DLD1 (cell line): Measurements from ENCODE around the gene PAK6.

Experiments
- in situ Hi-C: cut with HindIII; loops from 2 replicates; pipeline ENCODE4 v1.10.0; 2017; ENCODE audit warnings: low sequenced_read_pairs

PAK6 gene

DNA sequence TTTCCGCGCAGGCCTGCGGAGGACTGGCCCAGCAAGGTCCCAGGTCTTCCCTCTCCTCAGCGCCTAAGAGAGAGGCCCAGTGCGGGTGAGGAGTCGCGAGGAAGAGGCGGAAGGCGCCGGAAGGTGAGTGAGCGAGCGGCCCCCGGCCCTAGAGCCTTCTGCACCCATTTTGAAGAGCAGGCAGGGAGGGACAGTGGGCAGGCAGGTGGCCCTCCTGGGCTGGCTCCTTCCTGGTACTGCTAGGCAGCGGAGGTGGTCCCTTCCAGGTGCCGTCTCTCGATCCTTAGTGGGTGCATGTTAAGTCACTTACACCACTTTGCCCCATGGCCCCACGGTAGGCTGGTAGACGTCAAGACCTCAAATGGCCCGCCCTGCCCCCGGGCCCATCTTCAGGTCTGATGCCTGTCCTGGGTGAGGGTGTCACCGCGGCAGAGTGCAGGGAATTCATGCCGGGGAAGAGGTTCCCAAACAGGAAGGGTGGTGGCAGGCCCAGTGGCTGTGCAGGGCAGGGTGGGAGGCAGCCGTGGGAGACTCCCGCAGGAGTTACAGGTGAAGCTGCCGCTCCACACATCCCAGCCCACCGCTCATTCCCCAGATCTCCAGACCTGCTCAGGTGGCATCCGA is 14.4 kb downstream of the PAK6 start:
- in situ Hi-C loops = no loop called here

DNA sequence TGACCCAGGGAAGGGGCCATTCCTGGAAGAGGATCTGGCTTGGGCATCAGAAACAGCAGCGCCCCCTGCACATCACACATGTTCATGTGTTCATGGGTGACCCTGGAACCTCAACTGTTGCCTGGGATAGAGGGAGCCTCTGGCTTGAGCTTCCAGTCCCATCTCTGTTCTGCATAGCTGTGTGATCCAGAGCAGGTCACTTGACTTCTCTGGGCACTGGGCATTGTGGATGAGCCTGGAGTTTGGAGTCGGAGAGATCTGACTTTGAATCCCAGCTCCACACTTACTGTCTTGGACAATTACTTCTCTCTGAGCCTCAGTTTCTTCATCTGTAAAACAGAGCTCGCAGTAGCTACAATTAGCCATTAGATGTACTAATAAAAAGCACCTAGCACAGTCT is 15.6 kb downstream of the PAK6 start:
- in situ Hi-C loops = no loop called here

DNA sequence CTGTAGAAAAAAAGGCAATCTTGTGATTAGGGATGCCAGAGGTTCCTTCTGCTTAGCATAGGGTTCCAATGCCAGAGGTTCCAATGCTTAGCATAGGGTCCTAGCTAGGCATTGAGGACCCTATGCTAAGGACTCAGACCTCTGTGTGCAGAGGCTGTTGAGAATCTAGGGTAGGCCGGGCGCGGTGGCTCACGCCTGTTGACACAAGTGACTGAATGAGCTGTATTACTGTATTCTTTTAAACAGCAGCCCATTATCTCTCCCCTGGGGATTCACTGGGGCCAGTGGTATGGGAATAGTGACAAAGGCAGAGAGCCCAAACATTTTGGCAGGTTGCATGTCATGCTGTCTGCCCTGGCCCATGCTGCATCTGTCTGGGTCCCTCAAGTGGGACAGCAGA is 16.2 kb downstream of the PAK6 start:
- in situ Hi-C loops = no loop called here

DNA sequence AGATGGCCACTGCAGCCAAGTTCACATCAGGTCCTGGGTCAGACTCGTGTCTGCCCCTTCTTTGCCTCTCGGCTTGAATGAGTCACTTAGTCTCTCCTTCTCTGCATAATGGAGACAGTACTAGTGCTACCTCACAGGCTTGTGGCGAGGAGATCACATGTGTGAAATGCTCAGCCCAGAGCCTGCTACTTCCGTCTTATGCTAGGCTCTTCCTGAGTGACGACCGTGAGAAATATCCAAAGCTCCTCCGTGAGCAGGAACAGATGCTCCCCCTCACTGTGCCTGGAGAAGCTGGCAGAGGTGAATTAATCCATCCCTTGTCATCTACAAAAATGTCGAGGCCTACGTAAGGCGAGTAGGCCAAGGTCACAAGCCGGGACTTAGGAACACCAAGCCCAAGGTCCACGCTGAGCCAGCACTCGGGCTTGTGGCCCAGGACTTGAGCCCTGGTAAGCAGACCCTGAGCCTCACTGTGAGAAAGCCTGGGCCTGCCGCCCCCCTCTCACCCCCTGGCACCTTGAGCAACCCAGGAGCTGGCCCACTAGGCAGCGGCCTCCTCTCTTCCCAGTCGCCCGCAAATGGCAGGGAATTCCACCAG is 17.9 kb downstream of the PAK6 start:
- in situ Hi-C loops = no loop called here

DNA sequence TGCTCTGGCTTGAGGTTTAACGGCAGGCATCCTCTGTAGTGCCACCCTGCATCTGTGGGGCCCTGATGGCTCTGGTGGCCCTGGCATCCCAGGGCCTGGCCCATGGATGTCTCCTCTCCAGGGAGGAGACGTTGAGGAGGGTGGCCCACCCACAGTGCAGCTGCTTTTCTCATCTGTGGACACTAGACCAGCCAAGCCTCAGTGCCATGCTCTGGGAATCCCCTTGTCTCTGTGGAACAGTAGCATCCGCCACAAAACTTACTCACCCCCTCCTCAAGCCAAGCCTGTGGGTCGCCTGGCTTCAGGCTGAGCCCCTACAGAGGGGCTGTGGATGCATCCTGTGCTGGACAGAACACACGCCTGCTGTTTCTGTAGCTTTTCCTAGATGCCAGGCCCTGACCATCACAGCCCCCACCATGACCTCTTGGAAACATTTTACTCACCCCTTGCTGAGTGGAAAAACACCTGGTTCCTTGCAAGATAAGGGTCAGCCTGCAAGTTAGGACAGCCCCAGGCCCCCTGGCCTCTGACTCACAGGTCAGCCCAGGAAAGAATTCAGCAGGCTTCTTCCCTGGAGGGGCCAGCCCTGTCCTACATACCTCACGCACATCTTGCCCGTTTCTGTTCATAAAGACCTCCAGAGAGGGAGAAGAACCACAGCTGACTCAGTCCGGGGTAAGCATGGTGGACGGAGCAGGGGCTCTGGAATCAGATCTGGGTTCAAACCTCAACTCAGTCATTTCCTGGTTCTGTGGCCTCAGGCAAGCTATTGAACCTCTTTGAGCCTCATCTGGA is 19.0 kb downstream of the PAK6 start:
- in situ Hi-C loops = no loop called here

DNA sequence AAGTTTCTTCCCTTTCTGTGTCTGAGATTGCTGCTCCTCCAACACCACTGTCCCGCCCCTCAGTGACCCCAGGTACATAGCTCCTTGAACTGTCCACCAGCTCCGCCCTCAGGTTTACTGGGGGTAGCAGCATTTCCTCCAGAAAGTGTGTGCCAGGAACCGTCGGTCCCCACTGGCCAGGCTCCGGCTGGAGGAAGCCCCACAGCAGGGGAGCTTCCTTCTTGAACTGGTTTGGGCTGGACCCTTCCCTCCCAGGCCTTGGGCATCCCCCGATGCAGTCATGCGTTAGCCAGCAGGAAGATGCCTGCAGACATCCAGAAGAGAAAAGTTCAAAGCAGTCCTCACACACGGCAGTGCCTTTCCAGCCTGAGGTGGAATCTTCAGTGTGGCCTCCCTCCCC is 19.7 kb downstream of the PAK6 start:
- in situ Hi-C loops = no loop called here

DNA sequence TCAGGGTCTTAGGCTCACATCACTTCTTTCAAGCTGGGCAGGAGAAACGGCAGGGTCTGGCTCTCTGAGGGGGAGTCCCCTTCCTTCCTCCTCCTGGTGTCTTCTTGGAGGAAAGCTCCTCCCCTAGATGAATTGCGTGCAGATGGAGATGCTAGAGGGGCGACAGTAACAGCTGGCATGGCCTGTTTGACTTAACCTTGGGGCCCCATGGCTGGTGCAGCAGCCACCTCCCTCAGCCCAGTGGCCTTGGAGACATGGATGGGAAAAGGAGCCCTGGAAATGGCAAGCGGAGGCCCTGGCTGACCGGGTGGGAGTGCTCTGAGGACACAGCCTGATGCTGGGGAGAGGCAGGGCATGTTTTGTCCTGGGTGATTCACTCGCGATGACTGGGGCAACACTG is 20.2 kb downstream of the PAK6 start:
- in situ Hi-C loops = no loop called here

DNA sequence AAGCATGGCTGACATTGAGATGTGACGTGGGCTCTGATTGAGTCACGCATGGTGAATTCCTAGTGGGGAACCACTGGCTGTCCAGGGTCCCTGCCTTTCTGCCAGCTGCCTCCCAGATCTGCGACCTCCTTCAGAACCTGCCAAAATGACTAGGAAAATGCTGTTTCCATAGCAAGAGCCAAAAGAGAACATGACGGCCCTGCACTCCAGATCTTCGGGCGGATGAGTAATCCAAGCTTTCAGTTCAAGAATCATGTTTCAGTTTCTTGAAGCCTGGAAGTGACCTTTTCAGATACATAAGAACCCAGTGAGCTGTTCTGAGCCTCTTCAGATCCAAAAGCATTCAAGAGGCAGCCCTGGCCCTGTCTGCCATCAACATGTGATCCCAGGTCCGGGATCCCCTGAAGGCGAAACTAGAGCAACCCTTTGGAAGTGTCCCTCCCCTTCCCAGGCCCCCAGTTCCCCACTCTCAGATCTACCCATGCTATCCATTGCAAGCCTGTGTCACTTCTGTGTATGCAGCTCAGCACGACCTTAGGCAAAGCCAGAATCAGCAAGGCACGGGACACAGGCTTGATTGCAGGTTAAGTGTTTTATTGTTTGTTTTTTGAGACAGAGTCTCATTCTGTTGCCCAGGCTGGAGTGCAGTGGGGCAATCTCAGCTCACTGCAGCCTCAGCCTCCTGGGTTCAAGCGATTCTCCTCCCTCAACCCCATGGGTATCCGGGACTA is 24.3 kb downstream of the PAK6 start:
- in situ Hi-C loops = no loop called here

DNA sequence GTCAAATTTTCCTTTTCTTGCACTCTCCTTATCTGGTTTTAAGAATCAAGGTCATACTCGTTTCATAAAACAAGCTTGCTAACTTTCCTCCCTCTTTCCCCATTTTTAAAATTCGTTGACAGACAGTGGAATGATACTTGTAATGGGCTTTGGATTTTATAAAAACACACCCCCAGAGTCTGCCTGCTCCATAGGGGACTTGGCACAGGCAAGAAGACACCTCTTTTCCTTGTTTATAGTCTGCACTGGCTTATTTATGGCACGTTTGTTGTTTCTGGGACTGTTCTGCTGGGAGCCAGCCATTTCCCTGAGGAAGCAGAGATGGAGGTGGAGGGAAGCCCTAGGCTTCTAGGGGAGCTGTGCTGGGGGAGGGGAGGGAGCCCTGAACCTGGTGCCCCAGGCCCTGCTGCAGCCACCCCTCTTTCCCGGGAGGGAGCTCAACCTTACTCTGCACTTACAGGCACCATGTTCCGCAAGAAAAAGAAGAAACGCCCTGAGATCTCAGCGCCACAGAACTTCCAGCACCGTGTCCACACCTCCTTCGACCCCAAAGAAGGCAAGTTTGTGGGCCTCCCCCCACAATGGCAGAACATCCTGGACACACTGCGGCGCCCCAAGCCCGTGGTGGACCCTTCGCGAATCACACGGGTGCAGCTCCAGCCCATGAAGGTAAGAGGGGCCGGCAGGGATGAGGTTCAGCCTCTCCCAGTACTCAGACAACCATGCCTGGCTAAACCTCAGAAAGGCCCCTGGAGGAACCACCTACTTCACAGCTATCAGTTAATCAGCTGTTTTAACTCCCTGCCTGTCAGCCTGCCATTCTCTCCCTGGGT is 25.7 kb downstream of the PAK6 start:
- in situ Hi-C loops = no loop called here

DNA sequence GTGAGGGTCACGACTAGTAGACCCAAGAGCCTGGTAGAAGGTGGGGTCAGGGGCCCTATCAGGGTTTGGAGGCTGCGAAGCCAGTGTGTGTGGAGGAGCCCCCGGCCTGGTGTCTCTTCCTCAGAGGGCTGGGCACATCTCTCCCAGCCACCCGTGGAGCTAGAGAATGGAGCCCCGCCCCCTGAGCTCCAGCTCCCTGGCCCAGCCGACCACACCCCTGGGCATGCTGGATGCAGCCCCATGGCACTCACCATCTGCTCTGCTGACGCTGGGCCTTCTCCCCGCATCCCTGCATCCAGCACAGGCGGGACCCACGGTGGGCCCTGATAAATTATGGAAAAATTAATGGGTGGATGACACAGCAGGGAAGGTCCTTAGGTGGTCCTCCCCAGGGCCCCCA is 26.5 kb downstream of the PAK6 start:
- in situ Hi-C loops = no loop called here

DNA sequence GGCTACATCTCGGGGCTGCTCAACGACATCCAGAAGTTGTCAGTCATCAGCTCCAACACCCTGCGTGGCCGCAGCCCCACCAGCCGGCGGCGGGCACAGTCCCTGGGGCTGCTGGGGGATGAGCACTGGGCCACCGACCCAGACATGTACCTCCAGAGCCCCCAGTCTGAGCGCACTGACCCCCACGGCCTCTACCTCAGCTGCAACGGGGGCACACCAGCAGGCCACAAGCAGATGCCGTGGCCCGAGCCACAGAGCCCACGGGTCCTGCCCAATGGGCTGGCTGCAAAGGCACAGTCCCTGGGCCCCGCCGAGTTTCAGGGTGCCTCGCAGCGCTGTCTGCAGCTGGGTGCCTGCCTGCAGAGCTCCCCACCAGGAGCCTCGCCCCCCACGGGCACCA is 27.0 kb downstream of the PAK6 start:
- in situ Hi-C loops = no loop called here

DNA sequence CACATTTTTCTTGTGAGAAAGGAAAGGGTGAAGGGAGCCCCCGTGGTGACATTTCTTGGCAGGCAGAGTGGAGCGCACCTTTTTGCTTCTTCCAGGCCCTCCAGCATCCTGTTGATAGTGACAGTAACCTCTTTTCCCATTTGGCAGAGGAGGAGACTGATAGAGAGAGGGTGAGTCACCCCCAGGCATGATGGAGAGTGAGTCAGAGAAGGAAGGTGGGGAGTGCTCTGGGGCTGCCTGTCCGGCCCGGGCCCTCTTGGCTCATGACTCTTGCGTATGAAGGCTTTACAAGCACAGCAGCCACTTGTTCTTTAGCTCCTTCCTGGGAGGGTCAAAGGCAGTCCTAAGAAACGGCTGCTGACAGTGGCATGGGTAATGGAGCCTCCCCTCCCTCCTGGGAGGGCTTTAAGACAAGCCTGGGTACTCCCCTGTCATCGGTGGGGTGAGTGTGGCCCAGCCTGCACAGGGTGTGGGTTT is 28.0 kb downstream of the PAK6 start:
- in situ Hi-C loops = no loop called here

DNA sequence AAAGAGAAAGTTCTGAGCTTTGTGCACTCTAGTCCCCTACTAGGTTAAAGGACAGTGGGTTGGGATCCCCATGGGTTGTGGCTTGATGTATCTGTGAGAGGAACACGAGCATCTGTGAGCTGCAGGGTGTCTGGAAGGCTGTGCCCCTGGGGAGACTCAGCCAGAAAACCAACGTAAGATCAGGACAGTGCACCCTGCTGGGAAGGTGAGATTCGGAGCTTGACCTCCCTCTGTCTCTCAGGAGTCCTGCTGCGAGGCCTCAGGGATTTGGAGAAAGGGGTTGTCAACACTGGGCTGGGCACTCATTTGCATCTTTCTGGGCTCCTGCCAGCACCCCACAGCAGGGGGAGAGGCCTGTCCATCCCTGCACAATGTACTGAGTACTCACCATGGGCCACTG is 28.8 kb downstream of the PAK6 start:
- in situ Hi-C loops = no loop called here

DNA sequence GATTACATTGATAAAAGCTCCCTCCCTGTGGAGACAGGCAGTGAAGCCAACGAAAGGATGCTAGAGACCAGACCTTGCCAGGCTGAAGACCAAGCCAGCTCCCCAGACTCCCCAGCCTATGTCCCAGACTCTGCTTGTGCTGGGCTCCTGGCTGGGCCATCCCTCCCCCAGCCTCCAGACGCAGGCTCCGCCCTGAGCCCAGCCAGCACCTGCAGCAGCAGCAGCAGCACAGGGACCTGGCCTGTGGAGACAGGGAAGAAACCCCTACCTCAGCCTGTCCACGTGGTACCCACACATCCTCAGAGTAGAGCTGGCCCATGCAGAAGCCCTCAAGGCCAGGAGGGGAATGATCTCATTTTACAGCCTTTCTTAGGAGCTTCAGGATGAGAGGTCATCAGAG is 30.7 kb downstream of the PAK6 start:
- in situ Hi-C loops = loop anchor here (5.0 kb wide), 1 partner anchor 47 kb away; no protein-coding TSS in a partner anchor

DNA sequence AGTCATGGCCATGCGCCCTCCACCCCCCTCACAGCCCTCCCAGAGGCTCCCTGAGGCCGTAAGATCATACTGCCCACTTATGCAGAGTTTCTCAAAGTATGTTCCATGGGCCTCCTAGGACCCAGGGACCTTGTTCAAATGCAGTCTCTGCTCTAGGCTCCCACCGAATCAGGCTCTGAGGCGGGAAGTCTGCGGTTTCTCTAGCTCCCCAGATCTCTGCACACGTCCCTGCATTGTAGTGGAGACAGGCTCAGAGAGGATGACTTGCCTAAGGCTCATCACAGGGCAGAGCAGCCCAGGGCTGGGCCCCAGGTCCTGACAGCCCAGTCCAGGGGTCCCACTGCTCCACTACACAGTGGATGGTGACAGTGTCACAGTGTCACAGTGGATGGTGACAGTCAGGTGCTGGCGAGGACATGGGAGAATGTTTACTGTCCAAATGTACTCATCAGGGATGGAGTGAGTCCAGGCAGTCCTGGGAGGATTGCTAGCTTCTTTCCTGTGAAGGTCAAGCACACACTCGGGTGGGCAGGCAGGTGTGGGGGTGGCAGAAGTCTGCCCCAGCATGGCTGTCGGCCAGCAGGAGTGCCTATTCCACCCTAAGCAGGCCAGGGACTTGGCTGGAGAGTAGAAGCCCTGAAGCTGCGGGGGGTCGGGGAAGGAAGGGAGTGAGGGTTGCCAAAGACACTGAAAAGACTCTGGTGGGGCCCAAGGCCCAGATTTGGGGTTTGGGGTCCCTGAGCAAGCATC is 31.6 kb downstream of the PAK6 start:
- in situ Hi-C loops = loop anchor here (5.0 kb wide), 1 partner anchor 48 kb away; no protein-coding TSS in a partner anchor

DNA sequence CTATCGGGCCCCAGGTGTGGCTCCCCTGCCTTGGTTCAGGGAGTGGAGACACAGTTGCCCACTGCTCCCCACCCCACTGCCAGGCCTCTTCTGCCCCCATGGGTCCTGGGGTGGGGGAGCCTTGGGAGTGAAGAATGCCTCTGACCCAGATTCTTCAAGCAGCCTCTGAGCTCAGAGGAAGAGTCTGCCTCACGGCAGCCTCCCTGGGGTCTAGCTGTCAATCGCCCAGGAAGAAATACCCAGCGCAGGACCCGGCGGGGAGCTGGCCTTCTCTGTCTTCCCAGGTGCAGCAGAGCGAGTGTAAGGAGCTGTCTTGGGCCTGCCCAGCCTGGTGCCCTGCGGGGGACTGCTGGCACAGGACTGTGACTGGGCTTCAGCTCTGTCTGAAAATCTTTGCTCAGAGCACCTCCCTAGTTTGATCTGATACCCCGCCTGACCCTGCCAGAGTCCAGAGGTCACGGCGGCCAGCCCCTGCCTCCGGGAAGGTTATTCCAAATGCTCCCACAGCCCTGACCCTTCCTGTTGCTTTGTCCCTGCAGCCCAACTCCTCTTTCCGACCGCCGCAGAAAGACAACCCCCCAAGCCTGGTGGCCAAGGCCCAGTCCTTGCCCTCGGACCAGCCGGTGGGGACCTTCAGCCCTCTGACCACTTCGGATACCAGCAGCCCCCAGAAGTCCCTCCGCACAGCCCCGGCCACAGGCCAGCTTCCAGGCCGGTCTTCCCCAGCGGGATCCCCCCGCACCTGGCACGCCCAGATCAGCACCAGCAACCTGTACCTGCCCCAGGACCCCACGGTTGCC is 33.0 kb downstream of the PAK6 start:
- in situ Hi-C loops = loop anchor here (5.0 kb wide), 1 partner anchor 50 kb away; no protein-coding TSS in a partner anchor

DNA sequence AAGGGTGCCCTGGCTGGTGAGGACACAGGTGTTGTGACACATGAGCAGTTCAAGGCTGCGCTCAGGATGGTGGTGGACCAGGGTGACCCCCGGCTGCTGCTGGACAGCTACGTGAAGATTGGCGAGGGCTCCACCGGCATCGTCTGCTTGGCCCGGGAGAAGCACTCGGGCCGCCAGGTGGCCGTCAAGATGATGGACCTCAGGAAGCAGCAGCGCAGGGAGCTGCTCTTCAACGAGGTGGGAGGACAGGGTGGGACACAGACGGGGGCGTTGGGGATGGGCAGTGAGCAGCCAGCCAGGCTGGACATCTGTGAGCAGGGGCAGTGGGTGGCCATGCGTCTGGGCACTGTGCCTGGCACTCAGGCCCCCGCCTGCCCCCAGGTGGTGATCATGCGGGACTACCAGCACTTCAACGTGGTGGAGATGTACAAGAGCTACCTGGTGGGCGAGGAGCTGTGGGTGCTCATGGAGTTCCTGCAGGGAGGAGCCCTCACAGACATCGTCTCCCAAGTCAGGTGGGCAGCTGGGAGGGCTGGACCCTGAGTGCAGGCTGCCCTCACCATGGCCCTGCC is 33.7 kb downstream of the PAK6 start:
- in situ Hi-C loops = loop anchor here (5.0 kb wide), 1 partner anchor 50 kb away; no protein-coding TSS in a partner anchor

DNA sequence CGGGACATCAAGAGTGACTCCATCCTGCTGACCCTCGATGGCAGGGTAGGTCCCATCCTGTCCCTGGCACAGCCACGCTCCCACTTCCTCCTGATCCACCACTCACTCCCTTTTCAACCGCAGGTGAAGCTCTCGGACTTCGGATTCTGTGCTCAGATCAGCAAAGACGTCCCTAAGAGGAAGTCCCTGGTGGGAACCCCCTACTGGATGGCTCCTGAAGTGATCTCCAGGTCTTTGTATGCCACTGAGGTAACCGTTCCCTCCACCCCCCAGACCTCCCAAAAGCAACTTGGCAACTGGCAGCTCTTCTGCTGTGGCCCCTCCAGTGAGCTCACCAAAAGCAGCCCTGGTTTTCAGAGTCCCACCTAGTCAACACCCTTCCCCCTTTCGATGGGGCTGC is 34.6 kb downstream of the PAK6 start:
- in situ Hi-C loops = loop anchor here (5.0 kb wide), 1 partner anchor 51 kb away; no protein-coding TSS in a partner anchor
